NOMO-1 treated with dmso at 0.1 percent for 144 hours (cell line): ENCODE results near the gene ZNF684.
A peak's percentile ranks its signal among the peaks of the same experiment; 100 is the strongest.

Source experiments
- DNase-seq: peaks from one replicate; lab custom pipeline; 2025; ENCODE audit not compliant: unreplicated experiment; lab: John Stamatoyannopoulos, UW

Gene ZNF684

DNA sequence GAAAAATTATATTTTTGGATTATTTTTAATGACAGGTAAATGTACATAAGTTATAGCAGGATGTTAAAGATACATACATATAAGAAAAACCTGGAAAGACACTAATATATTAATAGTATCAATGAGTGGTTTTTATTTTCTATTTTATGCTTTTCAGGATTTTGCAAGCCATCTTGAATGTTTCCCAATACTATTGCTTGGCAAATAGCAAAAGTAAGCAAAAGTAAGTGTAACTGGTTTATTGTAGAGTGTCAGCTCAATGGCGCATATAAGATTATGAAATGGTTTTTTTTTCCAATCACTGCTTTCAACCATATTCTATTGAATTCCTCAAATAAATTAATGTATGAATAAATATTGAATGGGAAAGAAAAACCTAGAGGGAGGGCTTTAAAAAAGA, 36.4 kb downstream of the ZNF684 start:
- no peak for DNase-seq

GRCh38 chr1:40574805-40575204, 43.4 kb downstream of the ZNF684 start:
- DNase-seq, result peak; percentile 23

- DNase-seq, result no peak
Observed at GRCh38 chr1:40575336-40575735, 43.9 kb downstream of the ZNF684 start.

DNA sequence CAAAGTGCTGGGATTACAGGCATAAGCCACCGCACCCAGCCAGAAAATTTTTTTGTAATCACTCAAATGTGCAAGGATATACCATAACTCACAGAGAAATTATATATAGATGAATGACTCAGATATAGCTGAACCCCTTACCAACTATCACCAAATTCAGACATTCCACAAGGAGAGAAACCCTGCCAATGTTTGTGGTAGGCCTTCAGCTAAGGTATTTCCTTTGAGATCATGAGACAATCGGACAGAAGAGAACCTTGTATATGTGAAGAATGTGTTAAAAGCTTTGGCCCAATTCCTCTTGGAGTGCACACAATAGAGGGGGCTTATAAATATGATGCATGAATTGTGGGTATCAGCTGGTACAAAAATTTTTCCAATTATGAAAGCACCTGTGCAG, 50.7 kb downstream of the ZNF684 start:
- DNase-seq, result no peak

- DNase-seq, result no peak
Observed at GRCh38 chr1:40583980-40584379, 52.5 kb downstream of the ZNF684 start.

DNA sequence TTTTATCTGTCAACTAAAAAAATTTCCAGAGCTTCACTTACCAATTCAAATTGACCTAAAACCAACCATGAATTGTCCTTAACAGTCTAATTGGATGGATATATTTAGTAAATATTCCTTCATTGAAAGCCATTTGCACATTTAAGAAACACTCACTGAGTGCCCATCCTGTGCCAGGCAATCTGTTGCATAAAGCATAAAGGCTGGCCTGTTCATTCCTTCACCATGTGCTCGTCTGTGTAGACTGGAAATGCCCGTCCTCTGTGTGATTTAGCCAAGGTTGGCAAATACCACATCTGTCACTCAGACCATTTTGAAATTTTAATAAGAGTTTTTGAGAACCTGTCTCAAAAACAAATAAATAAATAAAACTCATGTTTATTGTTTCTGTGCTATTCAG, 57.1 kb downstream of the ZNF684 start:
- no peak for DNase-seq

GRCh38 chr1:40592107-40592803, 60.8 kb downstream of the ZNF684 start:
- no peak for DNase-seq

DNA sequence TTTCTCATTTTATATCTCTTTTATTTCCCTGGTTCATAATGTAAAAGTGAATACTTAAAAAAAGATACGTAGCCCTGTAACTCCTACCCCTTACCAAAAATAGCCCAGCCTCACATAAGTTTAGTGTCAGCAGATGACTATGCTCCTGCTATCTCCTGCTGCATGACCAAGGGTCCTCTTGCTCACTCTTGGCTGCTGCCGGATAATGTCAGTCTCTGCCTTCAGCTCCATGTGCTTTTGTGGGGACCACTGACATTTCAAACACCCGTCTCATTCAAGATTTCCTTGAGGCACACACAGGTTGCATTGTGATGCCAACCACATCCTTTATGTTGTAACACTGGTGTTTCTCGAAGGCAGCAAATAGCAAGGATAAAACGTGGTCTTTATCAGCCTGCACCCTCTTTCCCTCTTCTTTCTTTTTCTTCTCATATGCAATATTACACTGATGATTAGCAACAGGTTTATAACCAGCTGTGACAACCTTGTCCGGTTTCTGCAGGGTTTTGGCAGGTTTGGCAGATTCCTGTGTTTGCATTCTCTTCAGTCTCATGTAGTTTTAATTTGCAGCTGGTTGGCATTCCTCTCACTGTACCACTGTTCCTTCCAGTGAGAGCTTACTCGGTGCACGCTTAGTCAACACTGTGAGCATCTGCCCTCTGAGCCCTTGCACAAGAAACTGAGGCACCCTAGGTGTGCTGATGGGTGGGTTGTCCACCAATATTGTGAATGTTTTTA, 62.2 kb downstream of the ZNF684 start:
- peak; percentile 26 for DNase-seq

GRCh38 chr1:40594187-40594531, 62.7 kb downstream of the ZNF684 start:
- DNase-seq, result no peak

- DNase-seq, result no peak
Observed at GRCh38 chr1:40595623-40596022, 64.2 kb downstream of the ZNF684 start.
